NCI-H2196 treated with DMSO at 0.1 percent for 48 hours (cell line): Measurements from ENCODE around the gene NAALADL2.

ENCODE experiments used
- DNase-seq: peaks from one replicate; lab custom pipeline; 2025; ENCODE audit not compliant: unreplicated experiment; lab: John Stamatoyannopoulos, UW

The NAALADL2 gene

GRCh38 chr3:174960898-174961297 lies 101.8 kb downstream of the NAALADL2 start:
- DNase-seq: no peak

DNA sequence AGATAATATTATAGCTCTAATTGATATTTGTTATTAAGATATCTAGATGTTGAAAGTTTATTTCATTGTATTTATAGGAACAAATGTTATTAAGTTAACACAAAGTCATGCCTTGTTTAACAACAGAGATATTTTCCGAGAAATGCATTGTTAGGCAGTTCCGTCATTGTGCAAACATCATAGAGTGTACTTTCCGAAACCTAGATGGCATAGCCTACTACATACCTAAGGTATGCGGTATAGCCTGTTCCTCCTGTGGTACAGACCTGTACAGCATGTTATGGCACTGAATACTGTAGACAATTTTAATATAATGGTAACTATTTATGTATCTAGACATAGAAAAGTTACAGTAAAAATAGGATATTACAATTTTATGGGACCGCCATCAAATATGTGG lies 114.3 kb downstream of the NAALADL2 start:
- DNase-seq: no peak

- DNase-seq: no peak
These were observed 127.6 kb downstream of the NAALADL2 start for GRCh38 chr3:174986685-174987084.

DNA sequence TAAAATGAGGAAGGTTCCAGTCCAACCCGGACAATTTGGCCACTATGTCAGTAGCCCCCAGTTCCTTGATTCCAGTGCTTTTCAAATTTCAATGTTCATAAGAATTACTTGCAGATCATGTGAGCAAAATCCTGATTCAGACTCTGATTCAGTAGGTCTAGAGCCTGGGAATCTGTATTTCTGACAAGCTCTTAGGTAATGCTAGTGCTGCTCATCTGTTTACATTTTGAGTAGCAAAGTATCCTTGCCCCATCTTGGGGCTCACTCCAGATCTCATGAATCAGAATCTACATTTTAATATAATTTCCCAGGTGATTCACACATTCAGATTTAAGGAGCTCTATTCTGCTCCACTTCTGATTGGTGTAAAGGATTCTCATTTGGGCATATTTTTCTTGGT lies 142.0 kb downstream of the NAALADL2 start:
- no peak for DNase-seq

DNA sequence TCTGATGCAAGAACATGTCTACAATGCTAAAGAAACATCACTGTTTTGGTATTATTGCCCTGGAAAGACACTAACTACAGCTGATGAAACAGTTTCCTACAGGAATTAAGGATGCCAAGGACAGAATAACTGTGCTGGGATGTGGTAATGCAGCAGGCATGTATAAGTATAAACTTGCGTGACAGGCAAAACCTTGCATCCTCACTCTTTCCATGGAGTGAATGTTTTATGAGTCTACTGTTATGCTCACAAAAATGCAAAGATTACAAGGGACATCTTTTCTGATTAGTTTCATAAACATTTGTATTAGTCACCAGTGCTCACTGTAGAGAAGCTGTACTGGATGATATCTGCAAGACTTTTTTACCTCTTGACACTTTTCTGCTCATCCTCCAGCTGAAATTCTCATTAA lies 143.6 kb downstream of the NAALADL2 start:
- no peak for DNase-seq

DNA sequence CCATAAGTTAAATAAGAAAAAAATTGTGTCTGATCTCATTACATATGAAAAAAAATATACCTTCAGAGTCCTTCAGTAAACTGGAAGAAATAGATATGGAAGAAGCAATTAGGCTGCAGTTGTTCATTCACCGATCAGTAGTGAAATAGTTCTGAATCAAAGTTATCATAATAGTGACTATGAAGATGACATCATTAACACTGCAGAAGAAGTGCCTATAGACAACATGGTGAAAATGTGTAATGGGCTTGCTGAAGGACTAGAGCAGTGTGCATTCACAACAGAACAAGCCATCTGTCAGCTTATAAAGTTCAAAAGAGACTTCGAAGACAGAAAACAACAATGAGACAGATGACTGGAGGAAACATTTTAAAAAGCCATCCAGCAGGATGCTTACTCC lies 144.5 kb downstream of the NAALADL2 start:
- no peak for DNase-seq

GRCh38 chr3:175005193-175005592 lies 146.1 kb downstream of the NAALADL2 start:
- DNase-seq: no peak

DNA sequence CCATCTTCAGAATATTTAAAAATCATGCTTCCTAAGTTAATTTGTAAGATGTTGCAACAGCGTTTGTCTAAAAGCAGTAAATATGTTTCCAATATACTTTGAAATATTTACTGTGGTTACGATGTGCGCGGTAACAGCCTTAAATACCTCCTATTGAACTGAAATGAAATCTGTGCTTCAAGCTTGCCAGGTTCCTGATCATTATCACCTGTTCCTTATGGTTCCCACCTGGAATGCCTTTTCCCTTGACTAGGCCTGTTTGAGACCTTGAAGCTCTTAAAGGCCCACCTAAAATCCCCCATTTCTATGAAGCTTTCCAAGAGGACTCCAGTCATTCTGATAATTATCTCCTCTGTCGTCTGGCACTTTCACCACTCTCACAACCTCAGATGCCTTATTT lies 146.7 kb downstream of the NAALADL2 start:
- DNase-seq: no peak

DNA sequence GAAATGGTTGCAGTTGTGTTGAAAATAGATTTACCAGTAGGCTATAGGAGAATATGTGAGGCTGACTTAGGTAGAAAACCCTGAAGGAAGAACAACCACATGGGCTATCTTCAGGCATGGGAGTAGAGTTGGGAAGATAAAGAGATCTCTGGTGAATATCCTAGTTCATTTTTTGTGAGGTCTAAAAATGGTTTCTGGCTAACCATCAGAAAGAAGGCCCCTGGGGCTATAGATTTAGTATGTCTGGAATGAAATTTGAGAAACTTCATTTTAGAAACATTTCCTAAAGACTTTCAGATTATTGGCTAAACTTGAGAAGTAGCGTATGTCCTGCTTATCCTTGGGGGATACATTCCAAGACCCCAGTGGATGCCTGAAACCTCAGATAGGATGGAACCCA lies 148.2 kb downstream of the NAALADL2 start:
- no peak for DNase-seq

GRCh38 chr3:175009295-175009694 lies 150.2 kb downstream of the NAALADL2 start:
- DNase-seq: no peak

DNA sequence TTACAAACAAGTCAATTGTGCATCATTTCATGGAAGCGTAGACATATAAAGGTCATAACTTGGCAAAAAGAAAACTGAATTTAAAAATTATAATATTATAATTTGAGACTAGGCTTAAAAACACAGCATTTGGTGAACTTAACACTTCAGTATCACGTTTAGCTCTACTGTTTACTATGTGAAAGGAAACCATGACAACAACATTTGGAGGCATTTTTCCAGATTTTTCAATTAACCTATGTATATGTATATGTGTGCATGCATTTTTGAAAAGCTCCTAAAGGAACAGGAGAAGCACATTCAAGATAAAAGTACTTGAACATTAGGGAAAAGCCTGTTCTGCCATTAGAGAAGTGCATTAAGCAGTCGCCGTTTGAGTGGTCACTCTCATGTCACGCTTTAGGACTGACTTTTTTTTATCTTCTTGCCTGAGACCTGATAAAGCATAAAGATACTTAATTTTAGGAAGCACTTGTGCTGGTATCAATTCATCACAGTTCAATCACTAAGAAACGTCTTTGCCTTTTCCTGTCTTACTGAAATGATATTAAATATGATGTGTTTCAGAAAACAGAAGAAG lies 156.0 kb downstream of the NAALADL2 start:
- DNase-seq: no peak

DNA sequence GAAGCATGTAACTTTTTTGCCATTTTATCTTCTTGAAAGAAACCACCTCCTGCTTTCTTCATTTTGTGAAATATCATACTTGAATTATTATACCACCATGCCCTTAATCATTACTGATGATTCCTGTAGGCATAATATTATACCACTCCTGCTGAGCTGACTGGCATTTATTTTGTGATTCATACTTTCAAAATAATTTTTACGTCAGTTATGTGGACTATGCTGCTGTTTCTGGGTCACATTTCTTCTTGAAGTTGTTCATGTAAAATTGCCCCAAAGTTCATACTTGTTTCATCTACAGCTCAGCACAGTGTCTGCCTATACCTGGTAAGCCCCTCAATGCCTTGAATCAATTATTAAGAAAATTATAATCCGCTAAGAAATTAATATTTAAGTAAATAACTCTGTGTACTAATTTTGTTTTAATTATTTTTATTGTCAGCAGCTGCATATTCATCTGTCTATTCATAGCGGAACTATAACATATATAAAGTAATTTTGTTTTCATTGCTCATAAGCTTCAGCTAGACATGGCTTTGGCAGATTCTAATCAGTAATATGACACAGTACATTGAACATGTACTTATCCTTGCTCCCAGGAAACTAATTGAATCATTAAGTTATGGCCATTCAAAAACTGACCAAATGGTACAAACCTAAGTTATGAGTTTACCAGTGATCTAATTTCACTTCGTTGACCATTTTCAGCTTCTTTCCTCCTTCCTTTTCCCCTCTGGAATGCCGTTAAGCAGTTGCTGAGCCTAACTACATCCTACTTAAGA lies 160.0 kb downstream of the NAALADL2 start:
- DNase-seq: no peak

- DNase-seq: no peak
These were observed 161.0 kb downstream of the NAALADL2 start for GRCh38 chr3:175020101-175020500.

- DNase-seq: no peak
These were observed 170.7 kb downstream of the NAALADL2 start for GRCh38 chr3:175029828-175030227.

DNA sequence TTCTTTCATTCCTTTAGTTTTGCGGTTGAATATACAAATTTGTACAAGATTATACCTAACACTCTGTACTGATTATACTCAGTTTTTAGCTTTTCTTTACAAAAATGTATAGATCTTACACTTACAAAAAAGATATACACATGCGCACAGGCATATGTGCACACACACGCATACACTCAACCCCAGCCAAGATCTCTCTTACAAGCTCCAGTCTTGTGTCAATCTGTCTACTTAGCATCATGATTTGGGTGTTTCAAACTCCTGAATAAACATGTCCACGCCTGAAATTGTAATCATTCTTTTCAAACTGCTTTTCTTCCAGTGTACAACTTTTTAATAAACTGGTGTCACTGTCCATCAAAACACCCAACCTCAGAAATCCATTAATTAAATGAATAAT lies 180.7 kb downstream of the NAALADL2 start:
- DNase-seq: no peak

GRCh38 chr3:175041369-175041768 lies 182.2 kb downstream of the NAALADL2 start:
- DNase-seq: no peak

- DNase-seq: no peak
These were observed 187.5 kb downstream of the NAALADL2 start for GRCh38 chr3:175046601-175047000.

DNA sequence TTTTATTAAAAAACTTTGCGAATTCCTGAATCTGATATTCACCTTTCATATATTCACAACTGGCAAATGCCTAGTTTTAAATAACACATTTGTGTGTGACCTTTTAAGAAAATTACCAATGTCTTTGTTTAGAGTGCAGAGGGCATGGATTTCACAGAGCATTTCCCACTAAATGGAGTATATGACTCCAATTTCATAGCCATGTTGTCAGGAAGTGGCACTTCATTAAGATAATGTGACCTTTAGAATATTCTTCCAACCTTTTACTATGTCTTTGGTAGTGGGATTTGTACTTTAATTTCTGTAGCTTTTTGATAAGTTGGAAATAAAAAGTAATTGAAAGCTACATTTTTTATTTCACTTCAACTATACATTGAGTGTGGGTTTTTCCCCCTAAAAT lies 188.7 kb downstream of the NAALADL2 start:
- DNase-seq: no peak

DNA sequence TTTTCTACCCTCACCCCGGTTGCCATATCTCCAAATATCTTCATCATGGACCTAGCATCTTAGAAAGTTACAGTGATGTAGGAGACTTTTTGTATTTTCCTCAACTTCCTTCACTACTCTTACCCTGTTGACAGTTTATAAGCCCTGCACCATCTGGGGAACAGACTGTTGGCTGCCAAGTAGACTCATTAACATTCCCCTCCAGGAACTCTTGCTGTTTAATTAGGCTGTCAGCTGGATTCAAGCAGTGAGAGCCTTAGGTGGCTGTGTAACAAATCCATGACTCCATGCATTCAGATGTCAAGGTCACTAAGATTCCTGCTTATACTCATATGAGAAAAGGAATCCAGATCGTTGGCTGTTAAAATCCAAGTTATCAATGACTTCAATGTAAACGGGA lies 198.3 kb downstream of the NAALADL2 start:
- no peak for DNase-seq

- DNase-seq: no peak
These were observed 200.7 kb downstream of the NAALADL2 start for GRCh38 chr3:175059788-175060187.

DNA sequence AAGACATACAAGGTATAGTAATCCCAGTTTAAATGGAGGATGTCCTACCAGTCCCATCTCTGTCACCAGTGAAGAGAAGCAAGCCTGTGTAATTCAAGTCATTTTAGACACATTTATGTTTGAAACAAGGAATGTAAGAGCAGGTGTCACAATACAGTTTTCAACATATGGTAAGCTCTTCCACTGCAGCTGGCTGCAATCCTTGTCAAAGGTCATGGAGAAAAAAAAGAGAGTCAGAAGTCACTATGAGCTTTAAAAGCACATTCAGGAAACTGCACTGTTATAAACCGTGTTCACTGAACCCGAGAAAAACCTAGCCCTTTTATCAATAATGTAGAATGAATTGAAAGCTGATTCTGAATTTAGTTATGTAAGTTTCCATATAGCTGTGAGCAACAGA lies 206.4 kb downstream of the NAALADL2 start:
- no peak for DNase-seq

DNA sequence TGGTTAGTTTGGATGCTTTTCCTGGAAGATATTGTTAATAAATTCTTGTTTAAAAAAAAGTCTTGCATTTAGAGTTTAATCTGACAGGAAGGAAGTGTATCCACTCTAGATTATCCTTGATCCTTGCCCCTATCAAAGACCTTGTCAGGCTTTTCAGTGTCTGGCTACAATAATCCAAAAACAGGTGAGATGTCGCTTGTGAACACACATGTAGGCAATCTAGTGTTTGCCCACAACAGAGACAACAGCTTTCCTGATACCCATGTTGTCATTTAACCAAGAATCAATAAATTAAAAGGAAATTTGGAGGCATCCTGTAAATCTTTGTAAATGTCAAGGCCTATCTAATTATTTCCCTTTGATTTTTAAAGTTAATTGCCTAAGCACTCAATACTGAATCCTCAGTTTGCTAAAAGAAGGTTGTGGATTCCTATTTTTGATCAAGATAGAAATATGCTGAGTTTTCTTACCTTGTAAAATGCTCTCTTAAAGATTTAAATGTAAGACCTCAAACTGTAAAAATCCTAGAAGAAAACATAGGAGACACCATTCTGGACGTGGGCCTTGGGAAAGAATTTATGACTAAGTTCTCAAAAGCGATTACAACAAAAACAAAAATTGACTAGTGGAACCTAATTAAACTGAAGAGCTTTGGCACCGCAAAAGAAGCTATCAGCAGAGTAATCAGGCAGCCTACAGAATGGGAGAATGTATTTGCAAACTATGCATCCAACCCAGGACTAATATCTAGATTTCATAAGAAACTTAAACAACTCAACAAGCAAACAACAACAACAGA lies 207.7 kb downstream of the NAALADL2 start:
- DNase-seq: no peak
